ENCODE results near the gene AOPEP. TPM values are rescaled to one million over a fixed set of nuclear protein-coding genes. Genes with fewer than 3 reads are reported as not detected.

Gene AOPEP
- total RNA-seq, 1 experiment from 2014 or later = 39.6 TPM

DNA sequence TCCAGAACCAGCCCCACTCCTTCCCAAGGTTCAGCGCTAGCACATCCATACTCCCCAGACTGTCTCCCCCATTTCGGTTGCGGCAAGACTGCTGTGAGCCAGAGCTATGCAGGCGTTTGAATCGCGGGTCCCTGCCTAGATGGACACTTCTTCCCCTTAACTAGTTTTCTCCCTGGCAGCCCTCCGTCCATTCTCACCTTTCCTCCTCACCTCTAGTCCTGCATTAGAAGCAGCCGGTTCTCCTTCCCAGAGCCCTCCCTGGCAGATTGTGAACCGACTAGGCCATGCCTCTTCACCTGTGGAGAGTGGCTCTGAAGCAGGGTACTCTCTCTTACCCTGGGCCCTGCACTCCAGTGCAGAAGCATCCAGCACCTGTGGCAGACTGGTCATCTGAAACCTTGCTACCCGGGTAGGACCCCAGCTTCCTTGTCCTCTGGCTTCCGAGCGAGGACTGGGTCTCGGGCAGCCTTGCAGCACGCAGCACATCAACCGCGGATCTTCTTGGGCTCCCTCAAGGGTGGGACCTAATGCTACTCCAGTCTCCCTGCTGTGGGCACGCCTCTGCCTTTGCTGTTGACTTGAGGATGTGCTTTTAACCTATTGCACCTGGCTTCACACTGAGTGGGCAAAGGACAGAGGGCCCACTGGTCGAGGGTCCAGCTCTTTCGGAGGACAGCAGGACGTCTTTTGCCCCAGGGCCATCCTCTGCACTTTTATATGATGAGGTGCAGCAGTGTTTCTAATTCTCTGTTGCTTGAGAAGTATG lies 183.6 kb downstream of the AOPEP start:
- DNase-seq (ENCODE audit: low read depth in 1 of 2, low spot score in 2 of 2) = no peak
- Histone ChIP-seq H3K4me1 (replicated peaks) (peaks cover 43% of the 10 kb centered on the region), H3K4me3 (no peak overlapping the region), H3K27me3 (replicated peaks) (no peaks in the 10 kb centered on the region), H3K27ac (no peak overlapping the region), H3K36me3 (no peaks in the 10 kb centered on the region), H3K9me3 (replicated peaks) (no peaks in the 10 kb centered on the region)

DNA sequence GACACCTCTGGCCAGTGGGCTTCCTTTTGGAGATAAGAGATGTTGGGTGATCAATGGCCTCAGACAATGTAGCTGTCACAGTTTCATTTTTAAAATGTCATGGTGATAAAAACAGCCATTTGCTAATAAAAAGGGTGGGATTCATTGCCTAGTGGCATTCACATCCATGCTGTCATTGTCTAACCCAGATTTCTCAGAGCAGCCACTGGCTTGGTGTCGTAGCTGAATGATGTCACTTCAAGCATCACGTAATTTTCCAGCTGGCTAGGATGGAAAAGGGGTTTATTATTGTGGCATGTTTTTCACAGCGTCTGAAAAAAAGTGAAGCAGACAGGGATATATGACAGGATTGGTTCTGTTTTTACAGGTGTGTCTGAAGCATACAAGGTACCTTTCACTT lies 184.7 kb downstream of the AOPEP start:
- Histone ChIP-seq H3K36me3 (no peaks in the 10 kb centered on the region), H3K4me1 (replicated peaks) (peaks cover 48% of the 10 kb centered on the region), H3K27ac (no peak overlapping the region), H3K4me3 (no peak overlapping the region), H3K27me3 (replicated peaks) (no peaks in the 10 kb centered on the region), H3K9me3 (replicated peaks) (no peaks in the 10 kb centered on the region)
- DNase-seq (ENCODE audit: low read depth in 1 of 2, low spot score in 2 of 2) = no peak

DNA sequence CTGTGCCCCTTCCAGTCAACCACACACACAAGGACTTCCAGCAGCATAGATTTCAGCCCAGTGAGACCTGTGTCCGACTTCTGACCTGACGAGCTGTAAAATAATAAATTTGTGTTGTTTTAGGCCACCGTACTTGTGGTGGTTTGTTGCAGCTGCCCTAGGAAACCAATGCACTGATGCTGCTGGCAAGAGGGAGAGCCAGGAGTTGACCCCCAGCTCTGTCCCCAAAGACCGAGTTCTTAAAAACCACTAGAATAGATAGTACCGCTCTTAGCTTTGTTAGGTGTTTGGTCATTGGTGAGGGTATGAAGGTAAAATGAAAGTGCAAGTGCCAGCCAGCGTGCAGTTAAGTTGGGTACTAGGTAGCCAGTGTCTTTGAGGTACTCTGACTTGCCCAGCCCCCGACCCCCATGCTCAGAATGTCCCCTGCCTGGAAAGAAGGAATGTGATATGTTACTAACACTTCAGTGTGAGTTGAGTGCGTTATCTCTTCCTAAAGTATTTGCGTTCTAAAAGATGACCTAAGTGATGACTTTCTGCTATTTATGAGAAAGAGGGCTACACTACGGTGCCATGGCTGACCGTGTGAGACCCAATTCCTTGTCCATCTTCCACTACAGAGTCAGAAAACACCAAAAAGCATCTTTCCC lies 185.6 kb downstream of the AOPEP start:
- H3K27ac ChIP-seq = peak overlapping the region; percentile 81
- H3K4me3 ChIP-seq = no peak overlapping the region
- no peaks in the 10 kb centered on the region for H3K9me3 ChIP-seq (replicated peaks)
- H3K36me3 ChIP-seq = no peaks in the 10 kb centered on the region
- H3K27me3 ChIP-seq (replicated peaks) = no peaks in the 10 kb centered on the region
- peaks cover 48% of the 10 kb centered on the region for H3K4me1 ChIP-seq (replicated peaks)
- DNase-seq (ENCODE audit: low read depth in 1 of 2, low spot score in 2 of 2) = no peak

DNA sequence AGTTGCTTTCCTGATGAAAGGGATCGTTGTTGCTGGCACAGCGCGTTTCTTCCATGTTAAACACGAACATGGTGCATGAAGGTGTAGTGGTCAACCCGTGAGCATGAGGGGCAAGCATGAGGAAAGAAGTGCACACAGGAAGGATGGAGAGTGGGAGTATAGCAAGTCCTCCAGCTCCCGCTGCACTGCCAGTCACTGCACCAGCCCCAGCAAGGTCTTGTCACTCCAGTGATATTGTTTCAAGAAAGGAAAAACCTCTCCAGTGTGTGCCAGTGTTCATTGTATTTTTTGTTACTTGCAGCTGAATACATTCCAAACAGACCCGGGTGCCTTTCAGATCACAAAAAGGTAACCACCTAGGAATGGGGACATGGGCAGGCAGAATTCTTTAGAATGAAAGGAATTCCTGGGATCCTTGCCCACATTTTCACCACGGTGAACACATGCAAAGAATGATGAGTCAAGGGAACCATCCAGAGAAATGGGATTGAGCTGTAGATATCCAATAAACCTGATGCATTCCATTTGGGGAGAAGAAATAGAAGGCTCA lies 186.3 kb downstream of the AOPEP start:
- peak; percentile 85 to 91 for DNase-seq (ENCODE audit: low read depth in 1 of 2, low spot score in 2 of 2)
- Histone ChIP-seq H3K36me3 (no peaks in the 10 kb centered on the region), H3K4me3 (no peak overlapping the region), H3K4me1 (replicated peaks) (peaks cover 48% of the 10 kb centered on the region), H3K27ac (peak overlapping the region; percentile 81), H3K9me3 (replicated peaks) (no peaks in the 10 kb centered on the region), H3K27me3 (replicated peaks) (no peaks in the 10 kb centered on the region)

DNA sequence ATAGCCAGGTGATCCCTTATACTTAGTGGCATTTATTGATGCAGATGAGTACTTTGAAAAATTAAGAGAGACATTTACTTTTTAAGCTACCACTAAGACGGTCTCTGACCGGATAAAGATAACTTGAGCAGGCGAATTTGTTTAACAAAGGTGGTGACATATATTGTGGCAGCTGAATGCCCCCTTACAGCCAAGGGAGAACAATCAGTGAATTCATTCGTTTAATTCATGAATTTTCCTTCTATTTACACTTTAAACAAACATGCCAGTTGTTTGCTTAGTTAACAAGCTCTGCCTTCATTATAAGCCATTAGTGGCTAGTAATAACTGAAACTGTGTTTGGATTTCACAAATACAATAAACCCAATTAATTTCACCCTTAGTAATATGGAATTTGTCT lies 187.1 kb downstream of the AOPEP start:
- no peaks in the 10 kb centered on the region for H3K9me3 ChIP-seq (replicated peaks)
- H3K4me3 ChIP-seq = no peak overlapping the region
- peaks cover 48% of the 10 kb centered on the region for H3K4me1 ChIP-seq (replicated peaks)
- no peaks in the 10 kb centered on the region for H3K27me3 ChIP-seq (replicated peaks)
- peak overlapping the region; percentile 59 for H3K27ac ChIP-seq
- H3K36me3 ChIP-seq = no peaks in the 10 kb centered on the region
- DNase-seq (ENCODE audit: low read depth in 1 of 2, low spot score in 2 of 2) = no peak

DNA sequence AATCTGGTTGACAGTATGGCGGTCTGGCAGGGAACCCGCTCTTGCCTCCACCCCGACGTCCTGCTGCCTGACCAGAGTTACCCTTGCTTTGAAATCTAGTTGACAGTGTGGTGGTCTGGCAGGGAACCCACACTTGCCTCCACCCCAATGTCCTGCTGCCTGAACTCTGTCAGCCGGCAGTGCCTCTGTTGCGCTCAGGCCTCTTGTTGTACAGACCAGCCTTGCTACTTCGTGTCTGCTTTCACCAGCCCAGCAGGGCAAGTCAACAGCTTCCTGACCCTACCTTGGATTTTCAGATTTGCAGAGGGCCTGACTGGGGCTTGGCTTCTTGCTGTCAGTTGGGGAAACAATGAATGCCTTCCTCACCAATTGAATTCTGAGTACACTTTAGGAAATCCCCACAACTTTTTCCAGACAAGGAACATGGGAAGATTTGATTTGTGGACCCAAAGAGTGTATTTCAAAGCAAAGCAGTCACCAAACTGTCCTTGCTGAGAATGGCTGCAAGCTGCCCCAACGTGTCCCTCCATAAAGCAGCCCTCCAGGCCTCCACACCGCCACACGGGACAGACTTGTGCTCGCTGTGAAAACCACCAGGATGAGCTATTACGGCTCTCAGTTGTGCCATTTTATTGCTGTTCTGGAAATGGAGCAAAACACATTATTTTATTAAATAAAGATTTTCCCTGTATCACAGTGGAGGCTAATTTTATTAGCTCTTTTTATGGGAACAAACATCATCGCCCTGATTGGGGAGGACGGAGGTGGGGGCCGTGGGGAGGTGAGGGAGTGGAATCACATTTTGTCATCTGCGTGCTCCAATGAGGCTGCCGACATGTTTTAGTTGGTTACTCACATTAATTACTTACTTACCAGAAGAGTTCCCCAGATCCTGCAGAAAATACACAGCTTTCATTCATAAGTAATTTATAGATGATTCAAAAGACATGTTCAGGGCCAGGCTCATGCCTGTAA lies 189.3 kb downstream of the AOPEP start:
- H3K36me3 ChIP-seq = no peaks in the 10 kb centered on the region
- H3K4me3 ChIP-seq = no peak overlapping the region
- no peaks in the 10 kb centered on the region for H3K27me3 ChIP-seq (replicated peaks)
- H3K9me3 ChIP-seq (replicated peaks) = no peaks in the 10 kb centered on the region
- no peak overlapping the region for H3K27ac ChIP-seq
- no peak for DNase-seq (ENCODE audit: low read depth in 1 of 2, low spot score in 2 of 2)
- peaks cover 63% of the 10 kb centered on the region for H3K4me1 ChIP-seq (replicated peaks)

DNA sequence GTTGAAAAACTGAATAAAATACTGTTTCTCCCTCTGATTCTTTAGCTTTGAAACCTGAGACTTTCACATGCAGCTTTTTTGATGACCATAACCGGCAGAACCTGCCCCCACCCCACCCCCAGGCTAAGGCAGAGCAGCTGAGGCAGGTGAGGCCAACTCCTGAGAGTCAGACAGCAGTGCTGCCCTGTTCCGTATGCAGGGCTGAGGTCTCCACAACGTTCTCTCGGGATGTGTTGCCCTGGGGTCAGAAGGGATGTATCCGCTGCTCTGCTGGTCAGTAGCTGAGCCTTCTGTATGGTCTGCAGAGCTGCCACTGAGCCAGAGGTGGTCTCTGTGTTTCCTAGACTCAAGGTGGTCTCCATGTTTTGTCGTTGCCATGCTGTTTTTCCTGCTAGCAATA lies 190.5 kb downstream of the AOPEP start:
- Histone ChIP-seq H3K4me1 (replicated peaks) (peaks cover 67% of the 10 kb centered on the region), H3K27ac (no peak overlapping the region), H3K9me3 (replicated peaks) (no peaks in the 10 kb centered on the region), H3K4me3 (no peak overlapping the region), H3K27me3 (replicated peaks) (no peaks in the 10 kb centered on the region), H3K36me3 (no peaks in the 10 kb centered on the region)
- DNase-seq (ENCODE audit: low read depth in 1 of 2, low spot score in 2 of 2) = no peak

DNA sequence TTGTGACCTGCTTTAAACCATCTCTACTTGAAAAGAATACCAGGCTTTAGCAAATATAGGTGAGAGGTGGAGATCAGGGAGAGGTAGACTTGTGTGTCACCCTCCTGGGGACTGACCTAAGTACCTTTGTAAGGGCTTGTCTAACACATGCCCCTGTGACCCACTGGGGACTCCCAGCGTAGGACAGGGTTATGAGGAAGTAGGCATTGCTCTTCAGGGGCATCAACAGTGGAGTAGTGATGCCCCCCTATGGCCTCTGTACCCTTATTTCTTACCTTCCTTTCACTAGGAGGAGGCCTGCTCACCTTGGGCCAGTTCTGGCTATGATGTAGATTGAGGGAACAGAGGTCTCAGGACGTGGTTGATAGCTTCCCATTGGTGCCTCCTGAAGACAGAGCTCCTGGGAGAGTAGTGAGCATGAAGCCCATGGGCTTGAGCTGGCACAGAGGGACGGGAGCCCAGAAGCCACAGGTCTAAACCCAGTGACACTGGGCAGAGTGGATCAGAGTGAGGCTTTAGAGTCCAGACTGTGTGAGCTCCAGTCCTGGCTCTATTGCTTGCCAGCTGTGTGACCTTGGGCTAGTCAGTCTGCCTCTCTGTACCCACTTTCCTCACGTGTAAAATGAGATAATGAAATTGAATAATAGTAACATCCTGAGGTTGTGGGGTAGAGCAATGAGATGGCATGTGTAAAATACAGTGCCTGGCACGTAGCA lies 191.7 kb downstream of the AOPEP start:
- Histone ChIP-seq H3K27ac (no peak overlapping the region), H3K4me1 (replicated peaks) (peaks cover 67% of the 10 kb centered on the region), H3K4me3 (no peak overlapping the region), H3K9me3 (replicated peaks) (no peaks in the 10 kb centered on the region), H3K36me3 (no peaks in the 10 kb centered on the region), H3K27me3 (replicated peaks) (no peaks in the 10 kb centered on the region)
- DNase-seq (ENCODE audit: low read depth in 1 of 2, low spot score in 2 of 2) = no peak

DNA sequence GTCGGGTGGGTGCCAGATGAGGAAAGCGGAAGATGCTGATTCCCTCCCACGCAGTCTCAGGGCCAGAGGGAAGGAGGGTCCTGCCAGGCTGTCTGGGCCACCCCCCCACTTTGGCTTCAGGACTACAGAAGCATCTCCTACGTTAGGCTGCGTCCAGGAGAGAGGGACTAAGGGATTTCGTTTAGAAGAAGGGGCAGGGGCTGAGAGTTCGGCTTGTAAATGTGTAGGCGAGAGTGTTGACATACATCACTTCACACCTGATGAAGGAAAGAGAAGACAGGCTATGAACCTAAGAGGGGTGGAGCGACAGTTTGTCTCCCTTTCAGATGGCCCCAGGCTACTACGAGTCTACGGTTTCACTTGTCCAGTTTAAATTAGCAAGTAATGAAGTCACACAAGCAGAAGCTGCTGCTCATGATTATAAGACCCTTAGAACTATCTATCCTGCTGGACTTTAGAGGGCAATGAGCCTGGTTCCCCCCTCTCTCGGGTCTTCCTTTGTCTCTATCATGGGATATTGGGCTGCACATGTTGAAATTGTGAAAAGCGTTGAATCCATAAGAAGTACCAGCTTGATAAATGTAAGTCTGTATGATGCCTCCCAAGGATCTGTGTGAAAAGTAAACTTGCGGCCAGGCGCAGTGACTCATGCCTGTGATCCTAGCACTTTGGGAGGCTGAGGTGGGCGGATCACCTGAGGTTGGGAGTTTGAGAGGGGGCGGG lies 193.0 kb downstream of the AOPEP start:
- peaks cover 7% of the 10 kb centered on the region; the same call in 1 of the 2 replicates for H3K36me3 ChIP-seq
- H3K4me1 ChIP-seq (replicated peaks) = peaks cover 67% of the 10 kb centered on the region
- H3K27me3 ChIP-seq (replicated peaks) = no peaks in the 10 kb centered on the region
- H3K27ac ChIP-seq = peak overlapping the region; percentile 94
- H3K9me3 ChIP-seq (replicated peaks) = no peaks in the 10 kb centered on the region
- peak; percentile 62 to 76 for DNase-seq (ENCODE audit: low read depth in 1 of 2, low spot score in 2 of 2)
- H3K4me3 ChIP-seq = no peak overlapping the region

DNA sequence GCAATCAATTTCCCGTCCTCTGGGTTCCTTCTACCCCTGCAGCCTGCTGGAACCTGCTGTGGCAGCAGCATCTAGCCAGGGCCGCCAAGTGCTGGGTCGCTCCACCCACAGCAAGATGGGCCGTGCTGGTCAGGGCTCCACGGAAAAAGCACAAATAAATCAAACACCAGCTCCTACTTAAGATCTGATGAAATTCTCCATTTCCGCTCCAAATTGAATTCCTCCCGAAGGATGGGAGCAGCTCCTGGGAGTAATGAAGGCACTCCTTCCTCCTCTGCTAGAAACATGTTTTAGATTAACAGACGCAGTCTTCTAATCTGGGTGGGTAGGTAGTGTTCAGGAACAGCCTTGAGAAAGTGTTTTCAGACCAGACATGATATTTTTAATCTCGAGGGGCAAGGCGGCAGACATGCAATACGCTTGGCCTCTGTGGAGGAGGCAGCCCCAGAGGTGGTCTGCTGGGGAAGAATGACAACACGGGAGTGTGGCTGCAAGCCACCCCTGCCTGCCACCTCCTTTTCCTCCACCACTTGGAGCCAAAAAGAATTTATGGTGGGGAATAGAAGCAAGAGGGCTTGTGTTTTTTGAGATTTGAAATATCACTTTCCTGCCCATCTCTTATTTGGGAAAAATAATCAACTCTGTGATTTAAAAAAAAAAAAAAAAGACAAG lies 194.1 kb downstream of the AOPEP start:
- H3K27ac ChIP-seq = peak overlapping the region; percentile 94
- DNase-seq (ENCODE audit: low read depth in 1 of 2, low spot score in 2 of 2) = peak in 1 of 2 experiments; percentile 75
- no peak overlapping the region for H3K4me3 ChIP-seq
- H3K27me3 ChIP-seq (replicated peaks) = no peaks in the 10 kb centered on the region
- H3K36me3 ChIP-seq = peaks cover 14% of the 10 kb centered on the region
- H3K4me1 ChIP-seq (replicated peaks) = peaks cover 58% of the 10 kb centered on the region
- no peaks in the 10 kb centered on the region for H3K9me3 ChIP-seq (replicated peaks)

DNA sequence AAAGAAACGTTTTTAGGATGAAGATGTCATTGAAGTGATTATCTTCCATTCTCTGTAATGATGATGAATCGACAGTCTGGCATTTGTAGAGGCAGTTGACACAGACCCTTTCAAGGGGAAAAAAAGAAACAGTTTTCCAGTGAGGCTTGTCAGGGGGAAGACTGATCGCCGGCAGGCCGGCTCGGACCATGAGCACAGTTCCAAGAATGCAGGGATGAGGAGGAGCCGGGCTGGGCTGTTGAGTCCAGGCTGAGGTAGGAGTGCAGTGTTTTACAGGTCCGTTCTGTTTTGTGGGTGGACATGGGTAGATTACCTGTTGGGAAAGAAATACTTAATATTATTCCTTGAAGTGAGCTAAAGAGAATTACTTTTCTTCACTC lies 194.6 kb downstream of the AOPEP start:
- peak in 1 of 2 experiments; percentile 81 for DNase-seq (ENCODE audit: low read depth in 1 of 2, low spot score in 2 of 2)
- H3K27me3 ChIP-seq (replicated peaks) = no peaks in the 10 kb centered on the region
- peaks cover 19% of the 10 kb centered on the region for H3K36me3 ChIP-seq
- peak overlapping the region; percentile 94 for H3K27ac ChIP-seq
- peaks cover 57% of the 10 kb centered on the region for H3K4me1 ChIP-seq (replicated peaks)
- no peaks in the 10 kb centered on the region for H3K9me3 ChIP-seq (replicated peaks)
- H3K4me3 ChIP-seq = peak overlapping the region; percentile 15

DNA sequence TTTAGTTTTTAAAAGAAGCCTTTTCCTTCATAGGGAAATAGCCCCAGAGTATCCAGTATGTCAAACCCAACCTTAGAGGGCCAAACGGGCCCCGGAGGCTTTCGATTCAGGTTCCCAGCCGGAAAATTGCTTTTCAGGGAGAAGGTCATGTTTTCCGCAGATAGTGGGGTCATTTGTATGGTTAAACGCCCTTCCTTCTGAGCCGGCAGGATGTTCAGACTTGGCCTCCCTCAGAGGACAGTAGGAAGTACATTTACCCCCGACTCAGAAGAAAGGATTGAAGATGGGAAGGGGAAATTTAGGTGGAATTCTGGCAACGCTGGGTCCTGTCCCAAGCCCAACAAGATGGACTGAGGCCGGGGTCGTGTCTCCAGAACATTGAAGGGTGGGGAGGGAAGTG lies 195.2 kb downstream of the AOPEP start:
- H3K27ac ChIP-seq = peak overlapping the region; percentile 94
- H3K36me3 ChIP-seq = peaks cover 22% of the 10 kb centered on the region
- peak overlapping the region; percentile 15 for H3K4me3 ChIP-seq
- no peak for DNase-seq (ENCODE audit: low read depth in 1 of 2, low spot score in 2 of 2)
- no peaks in the 10 kb centered on the region for H3K9me3 ChIP-seq (replicated peaks)
- peaks cover 57% of the 10 kb centered on the region for H3K4me1 ChIP-seq (replicated peaks)
- no peaks in the 10 kb centered on the region for H3K27me3 ChIP-seq (replicated peaks)

Data from SJSA1 (cell line).